Fibroblast of mammary gland (primary cell): Measurements from ENCODE around the gene MAGI2.
"Not testable (repeated sequence)": the region's sequence is repeated elsewhere in the genome, so short reads cannot be mapped to it uniquely, and the experiment has no call there.

ENCODE experiments used
- DNase-seq: peaks from one replicate; pipeline ENCODE4 v3.0.0-alpha.2; 2010; ENCODE audit warnings: low read depth
- H3K4me3 ChIP-seq: 2 replicates; pipeline ENCODE4 v1.5.1; 2011; ENCODE audit warnings: low read depth, mild to moderate bottlenecking, low read length, moderate library complexity; ENCODE audit not compliant: control insufficient read depth
- TF ChIP-seq, protein P1 (sequence below): conservative IDR thresholded peaks from 2 replicates; pipeline ENCODE4 v1.5.1; 2011; ENCODE audit warnings: low read depth, low read length, inconsistent platforms; ENCODE audit not compliant: control insufficient read depth, insufficient read depth

Gene MAGI2

DNA sequence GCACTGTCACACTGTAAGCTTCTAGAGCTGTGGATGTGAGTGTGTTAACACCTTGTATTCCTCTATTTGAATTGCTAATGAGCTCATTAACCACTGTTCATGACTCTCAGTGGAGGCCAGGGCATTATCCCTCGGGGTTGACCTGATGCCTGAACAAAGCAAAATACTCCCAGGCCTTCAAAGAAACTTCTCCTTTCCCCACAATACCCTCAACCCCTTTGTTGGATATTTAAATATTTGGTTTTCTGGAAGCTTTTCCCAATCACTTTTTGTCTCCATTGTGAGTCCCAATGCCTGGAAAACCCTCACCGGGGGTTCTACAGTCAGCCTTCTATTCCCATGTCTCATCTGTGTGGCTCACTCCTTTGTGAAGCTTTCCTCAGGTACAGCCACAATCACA lies 874.8 kb downstream of the MAGI2 start:
- no peak for DNase-seq
- H3K4me3 ChIP-seq: no peak overlapping the region
- TF ChIP-seq, protein P1, sequence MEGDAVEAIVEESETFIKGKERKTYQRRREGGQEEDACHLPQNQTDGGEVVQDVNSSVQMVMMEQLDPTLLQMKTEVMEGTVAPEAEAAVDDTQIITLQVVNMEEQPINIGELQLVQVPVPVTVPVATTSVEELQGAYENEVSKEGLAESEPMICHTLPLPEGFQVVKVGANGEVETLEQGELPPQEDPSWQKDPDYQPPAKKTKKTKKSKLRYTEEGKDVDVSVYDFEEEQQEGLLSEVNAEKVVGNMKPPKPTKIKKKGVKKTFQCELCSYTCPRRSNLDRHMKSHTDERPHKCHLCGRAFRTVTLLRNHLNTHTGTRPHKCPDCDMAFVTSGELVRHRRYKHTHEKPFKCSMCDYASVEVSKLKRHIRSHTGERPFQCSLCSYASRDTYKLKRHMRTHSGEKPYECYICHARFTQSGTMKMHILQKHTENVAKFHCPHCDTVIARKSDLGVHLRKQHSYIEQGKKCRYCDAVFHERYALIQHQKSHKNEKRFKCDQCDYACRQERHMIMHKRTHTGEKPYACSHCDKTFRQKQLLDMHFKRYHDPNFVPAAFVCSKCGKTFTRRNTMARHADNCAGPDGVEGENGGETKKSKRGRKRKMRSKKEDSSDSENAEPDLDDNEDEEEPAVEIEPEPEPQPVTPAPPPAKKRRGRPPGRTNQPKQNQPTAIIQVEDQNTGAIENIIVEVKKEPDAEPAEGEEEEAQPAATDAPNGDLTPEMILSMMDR: no peak

DNA sequence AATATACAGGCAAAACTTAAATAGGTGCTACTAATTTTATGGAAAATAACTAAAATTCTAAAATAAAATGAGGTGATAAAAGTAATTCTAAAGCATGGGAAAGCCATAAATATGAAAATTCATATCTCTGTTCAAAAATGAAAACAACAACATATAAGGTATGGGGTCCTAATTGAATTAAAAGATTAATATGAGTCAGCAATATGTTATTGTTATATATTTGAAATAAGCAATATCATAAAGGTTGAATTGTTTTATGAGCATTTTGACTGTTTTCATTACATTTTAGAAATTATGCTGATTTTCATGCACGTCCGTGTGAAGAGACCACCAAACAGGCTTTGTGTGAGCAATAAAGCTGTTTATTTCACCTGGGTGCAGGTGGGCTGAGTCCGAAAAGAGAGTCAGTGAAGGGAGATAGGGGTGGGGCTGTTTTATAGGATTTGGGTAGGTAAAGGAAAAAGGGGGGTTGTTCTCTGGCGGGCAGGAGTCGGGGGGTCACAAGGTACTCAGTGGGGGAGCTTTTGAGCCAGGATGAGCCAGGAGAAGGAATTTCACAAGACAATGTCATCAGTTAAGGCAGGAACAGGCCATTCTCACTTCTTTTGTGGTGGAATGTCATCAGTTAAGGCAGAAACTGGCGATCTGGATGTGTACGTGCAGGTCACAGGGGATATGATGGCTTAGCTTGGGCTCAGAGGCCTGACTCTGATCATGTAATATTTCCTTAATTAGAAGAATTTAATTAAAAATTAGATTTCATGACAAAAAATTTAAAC lies 876.1 kb downstream of the MAGI2 start:
- not testable (repeated sequence) for H3K4me3 ChIP-seq, DNase-seq

GRCh38 chr7:78576236-78576635 lies 877.2 kb downstream of the MAGI2 start:
- no peak overlapping the region for H3K4me3 ChIP-seq
- TF ChIP-seq, protein P1: no peak
- DNase-seq: peak; percentile 36

DNA sequence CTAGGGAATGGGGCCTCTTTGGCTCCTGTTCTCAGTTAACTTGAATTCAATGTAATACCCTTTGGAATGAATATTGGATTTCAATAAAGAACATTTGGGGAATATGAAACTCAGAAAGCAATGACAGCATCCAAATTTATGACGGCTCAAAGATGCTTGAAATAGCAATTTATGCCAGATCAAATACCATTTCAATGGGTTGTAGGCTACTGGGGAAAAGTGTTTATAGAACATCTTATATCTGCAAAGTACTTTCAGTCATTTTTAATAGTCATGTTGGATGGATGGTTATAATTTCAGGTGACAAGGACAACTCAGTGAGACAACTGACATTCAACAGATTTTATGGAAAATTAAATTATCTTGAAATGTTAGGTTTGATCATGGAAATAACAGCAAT lies 882.2 kb downstream of the MAGI2 start:
- TF ChIP-seq, protein P1: no peak
- no peak for DNase-seq

DNA sequence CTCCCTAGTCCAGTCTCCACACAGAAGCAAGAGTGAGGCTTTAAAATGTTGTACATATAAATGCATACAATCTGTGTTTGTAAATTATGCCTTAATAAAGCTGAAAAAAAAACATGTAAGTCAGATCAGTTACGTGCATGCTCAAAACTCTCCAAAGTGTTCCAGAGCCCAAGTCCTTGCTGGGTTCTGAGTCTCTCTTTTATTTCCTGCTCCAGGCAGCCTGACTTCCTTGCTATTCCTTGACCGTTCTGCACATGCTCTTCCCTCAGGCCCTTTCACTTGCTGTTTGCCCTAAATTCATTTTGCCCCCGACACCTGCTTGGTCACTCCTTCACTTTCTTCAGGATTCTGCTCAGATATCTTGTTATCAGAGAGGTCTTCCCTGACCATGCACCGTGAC lies 884.8 kb downstream of the MAGI2 start:
- no peak overlapping the region for H3K4me3 ChIP-seq
- no peak for DNase-seq
- TF ChIP-seq, protein P1: no peak

More for the DNA sequence above, 882.2 kb downstream of the MAGI2 start:
- H3K4me3 ChIP-seq: no peak overlapping the region

- H3K4me3 ChIP-seq: no peak overlapping the region
- TF ChIP-seq, protein P1: no peak
- DNase-seq: no peak
Measured at GRCh38 chr7:78567836-78568235, 885.6 kb downstream of the MAGI2 start.

DNA sequence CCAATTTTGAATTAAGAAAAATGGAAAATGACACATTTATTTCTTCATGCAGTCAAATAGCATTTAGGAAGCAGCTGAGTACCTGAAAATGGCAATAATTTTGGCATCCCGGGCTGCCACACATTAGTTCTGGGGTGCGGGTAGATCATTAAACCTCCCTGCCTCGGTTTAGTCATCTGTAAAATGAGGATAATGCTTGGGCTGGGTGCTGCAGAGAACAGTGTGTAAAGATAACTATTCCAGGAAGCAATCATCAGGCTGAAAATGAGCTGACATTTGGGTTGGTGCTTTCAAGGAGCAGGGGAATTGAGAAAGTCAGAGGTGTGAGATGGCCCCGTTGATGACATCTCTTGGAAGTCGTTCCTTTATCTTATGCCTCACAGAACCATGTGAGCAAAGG lies 887.7 kb downstream of the MAGI2 start:
- no peak for DNase-seq
- TF ChIP-seq, protein P1: no peak
- no peak overlapping the region for H3K4me3 ChIP-seq
